ENCODE results near the gene NT5C.
A peak's percentile ranks its signal among the peaks of the same experiment; 100 is the strongest.

Gene NT5C

DNA sequence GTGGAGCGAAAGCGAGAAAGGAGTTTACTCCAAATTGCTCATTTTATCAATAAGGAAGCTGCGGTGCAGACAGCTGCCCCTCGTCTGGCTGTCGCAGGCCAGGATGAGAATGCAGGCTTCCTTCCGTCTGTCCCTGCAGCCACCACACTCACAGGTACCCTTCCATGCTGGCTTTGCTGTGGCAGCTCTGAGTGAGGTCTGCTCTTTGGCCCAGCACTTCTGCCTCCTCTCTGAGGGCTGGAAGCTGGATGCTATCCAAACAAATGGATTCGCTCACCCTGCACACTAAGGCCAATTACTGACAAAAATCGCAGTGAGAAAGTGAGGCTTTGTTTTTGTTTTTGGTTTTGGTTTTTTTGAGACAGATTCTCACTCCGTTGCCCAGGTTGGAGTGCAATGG, 14.8 kb downstream of the NT5C start:
- no peak for DNase-seq (ENCODE audit: low read depth)

DNA sequence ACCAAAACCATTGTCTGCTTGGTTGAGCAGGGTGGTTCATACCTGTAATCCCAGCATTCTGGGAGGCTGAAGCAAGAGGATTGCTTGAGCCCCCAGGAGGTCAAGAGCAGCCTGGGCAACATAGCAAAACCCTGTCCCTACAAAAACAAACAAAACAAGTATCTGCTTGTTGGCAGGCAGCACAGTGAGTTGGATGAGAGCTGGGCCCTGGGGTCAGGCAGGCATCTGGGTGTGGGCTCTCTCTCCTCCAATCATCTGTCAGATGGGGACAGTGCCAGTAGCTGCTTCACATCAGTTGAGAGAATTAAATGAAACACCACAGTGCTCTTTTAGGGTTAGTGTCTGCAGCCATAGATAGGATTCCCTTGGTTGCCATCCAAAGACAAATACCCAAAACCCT, 16.0 kb downstream of the NT5C start:
- DNase-seq (ENCODE audit: low read depth), result no peak

DNA sequence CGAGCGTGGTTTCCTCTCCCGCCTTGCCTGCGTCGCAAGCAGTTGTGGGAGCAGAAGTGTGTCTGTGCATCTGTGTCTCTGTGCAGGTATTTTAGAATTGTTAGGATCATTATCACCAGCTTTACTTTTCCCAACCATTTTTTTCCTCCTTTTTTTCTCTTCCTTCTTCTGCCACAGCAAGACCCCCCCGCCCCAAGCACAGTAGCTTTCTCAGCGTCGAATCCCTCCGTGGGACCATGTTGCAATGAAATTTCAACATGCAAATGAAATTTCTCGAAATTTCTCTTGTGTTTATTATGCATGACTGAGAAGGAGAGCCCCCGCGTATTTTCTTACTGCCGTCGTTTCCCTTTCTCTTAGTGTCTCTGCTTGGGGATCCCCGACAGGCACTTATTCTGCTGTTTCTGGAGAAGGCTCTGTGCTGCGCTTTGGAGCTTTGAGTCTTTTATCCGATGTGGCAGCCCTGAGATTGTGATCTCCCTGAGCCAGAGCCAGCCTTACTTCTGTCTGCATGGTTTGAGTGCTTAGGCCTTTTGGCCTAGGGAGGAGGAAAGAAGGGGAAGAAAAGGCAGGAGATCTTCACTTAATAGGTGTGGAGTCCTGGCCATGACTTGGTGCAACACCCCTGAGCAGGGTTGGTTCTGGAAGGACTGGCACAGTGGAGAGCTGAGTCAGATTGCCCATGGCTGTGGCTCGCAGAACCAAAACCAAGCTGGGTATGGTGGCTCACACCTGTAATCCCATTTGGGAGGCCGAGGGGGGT, 16.8 kb downstream of the NT5C start:
- DNase-seq (ENCODE audit: low read depth), result no peak

DNA sequence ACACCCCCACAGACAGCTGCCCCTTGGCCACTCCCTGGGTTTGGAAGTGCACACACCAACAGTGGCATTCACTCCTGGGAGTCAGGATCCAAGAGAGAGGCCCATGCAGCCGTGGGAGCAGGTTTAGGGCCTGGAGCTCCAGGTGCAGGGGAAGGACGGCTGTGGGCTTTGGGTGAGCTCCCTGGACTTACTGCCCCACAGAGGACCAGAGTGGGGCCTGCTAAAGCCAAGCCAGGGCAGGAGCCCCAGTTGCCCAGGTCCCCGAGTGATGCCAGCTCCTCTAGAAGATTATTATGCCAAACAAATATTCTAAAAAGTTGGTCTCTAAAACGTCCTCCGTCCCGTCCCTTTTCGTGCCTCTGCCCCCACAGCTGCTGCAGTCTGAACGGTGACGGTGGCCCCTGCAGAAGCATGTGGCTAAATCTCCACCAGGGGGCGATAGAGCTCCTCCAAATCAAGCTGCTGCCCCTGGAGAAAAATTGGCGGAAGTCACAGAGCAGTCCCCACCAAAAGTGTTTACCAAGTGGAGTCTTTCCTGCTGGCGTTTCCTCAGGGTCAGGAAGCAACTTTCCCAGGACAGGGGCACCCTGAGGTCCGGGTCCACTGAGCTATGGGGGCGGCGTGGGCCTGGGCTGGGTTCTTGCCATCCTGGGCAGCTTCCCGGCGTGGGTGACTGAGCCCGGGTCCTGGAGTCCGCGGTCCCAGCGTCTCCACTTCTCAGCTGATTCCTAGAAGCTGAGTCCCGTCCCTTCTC, 17.6 kb downstream of the NT5C start:
- peak; percentile 65 for DNase-seq (ENCODE audit: low read depth)

DNA sequence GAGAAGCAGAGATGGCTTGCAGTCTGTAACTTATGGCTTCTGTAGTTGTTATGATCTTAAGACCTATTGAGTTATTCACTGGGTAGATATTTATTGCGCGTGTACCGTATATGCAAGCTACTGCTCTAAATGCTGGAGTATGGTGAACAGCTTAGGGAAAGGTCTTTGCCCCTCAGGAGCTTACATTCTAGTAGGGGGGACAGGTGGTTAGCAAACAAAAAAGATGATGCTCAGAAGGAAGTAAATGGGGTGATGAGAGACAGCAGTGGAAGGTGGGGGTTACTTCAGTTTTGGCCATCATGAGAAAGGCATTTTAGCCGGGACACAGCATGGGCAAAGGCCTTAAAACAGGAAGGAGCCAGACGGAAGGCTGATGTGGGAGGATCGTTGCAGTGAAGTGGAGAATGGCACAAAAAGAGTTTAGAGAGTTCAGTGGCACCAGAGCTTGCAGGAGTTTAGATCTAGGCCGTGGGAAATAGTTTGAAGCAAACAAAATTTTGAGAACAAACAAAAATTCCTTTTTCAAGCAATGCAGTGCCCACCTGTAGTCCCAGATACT, 19.7 kb downstream of the NT5C start:
- DNase-seq (ENCODE audit: low read depth), result no peak

DNA sequence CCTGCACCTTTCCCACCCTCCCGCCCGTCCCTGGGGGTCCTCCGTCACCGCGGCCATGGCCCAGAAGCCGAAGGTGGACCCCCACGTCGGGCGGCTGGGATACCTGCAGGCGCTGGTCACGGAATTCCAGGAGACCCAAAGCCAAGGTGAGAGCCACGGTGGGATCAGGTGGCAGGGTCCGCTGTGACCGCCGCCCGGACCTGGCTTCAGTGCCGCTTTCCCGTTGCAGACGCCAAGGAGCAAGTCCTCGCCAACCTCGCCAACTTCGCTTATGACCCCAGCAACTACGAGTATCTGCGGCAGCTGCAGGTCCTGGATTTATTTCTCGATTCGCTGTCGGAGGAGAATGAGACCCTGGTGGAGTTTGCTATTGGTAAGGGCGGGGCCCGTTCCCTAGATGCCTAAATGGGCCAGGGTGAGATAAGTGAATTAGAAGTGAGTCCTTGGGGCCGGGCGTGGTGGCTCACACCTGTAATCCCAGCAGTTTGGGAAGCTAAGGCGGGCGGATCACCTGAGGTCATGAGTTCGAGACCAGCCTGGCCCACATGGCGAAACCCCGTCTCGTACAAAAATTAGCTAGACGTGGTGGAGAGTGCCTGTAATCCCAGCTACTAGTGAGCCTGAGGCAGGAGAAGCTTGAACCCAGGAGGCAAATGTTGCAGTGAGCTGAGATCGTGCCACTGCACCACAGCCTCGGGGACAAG, 21.2 kb downstream of the NT5C start:
- DNase-seq (ENCODE audit: low read depth), result no peak

DNA sequence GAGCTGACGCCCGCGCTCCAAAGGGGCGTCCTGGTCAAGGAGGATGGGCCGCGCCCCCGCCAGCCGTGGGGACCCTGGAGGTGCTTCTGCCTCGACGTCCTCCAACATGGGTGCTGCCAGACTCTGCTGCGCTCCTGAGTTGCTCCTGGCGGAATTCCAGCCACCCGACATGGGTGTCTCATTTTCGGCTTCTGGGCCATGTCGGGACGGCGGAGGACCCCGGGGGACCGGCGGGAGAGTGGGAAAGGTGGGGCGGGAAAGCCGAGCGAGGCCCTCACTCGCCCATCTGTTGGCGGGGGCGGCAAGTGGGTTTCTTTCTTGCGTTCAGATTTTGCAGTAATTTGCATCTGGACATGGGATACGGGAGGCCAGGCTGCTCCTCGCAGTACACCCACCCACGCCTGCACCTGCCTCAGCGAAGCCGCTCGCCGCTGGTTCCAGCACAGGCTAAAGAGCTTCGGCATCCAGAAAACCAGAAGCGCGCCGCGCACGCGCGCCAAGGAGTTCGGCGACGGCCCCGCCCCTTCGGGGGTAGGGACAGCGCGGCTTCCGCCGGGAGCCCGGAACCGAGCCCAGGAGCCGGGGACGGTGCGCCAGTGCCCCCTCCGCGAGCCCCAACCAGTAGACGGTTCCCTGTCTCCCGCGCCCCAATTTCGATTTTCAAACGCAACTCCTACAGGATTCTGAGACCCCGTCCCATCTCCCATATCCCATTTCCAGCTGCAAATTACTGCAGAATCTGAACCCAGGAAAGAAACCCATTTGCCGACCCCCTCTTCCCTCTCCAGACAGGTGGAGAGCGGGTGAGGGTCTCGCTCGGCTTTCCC, 21.9 kb downstream of the NT5C start, which contains the start of gene ARMC7:
Gene ARMC7, plus strand, starts transcription at position 563 of the 827 bp plus-strand sequence. CDS start 320 bp downstream, outside the sequence.
- DNase-seq (ENCODE audit: low read depth), result peak; percentile 36

DNA sequence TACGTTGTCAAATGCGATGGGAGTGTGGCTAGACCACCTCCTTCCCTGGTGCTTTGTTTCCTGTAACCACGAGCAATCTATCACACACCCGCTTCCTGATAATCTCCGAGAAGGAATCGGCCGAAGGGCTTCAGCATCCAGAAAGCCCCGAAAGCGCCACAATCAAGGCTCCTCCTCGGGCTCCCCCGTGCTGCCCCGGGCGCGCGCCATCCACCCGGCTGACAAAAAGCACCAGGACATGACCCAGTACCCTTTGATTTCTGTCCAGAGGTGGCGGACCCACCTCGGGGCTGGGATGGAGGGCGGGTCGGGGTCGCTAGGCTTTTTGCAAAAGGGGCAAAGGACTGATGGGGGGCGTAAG, 22.5 kb downstream of the NT5C start:
- DNase-seq (ENCODE audit: low read depth), result no peak

DNA sequence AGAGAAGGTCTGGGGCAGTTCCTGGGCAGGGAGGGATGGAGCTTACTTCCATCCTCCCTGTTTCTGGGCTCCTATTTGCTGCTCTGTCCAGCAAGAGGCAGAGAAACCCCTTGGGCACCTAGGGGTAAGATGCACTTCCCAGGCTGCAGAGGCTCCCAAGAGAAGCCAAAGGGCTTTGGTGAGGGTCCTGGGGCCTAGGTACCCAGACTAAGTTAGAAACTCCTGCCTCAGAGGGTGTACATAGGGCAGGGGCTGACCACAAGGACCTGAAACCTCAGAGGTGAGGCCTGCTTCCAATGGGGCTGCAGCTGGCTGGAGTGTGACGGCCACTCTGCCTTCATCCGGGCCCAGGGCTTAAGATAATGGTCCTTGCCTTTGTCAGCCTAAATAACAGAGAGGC, 23.3 kb downstream of the NT5C start:
- no peak for DNase-seq (ENCODE audit: low read depth)

DNA sequence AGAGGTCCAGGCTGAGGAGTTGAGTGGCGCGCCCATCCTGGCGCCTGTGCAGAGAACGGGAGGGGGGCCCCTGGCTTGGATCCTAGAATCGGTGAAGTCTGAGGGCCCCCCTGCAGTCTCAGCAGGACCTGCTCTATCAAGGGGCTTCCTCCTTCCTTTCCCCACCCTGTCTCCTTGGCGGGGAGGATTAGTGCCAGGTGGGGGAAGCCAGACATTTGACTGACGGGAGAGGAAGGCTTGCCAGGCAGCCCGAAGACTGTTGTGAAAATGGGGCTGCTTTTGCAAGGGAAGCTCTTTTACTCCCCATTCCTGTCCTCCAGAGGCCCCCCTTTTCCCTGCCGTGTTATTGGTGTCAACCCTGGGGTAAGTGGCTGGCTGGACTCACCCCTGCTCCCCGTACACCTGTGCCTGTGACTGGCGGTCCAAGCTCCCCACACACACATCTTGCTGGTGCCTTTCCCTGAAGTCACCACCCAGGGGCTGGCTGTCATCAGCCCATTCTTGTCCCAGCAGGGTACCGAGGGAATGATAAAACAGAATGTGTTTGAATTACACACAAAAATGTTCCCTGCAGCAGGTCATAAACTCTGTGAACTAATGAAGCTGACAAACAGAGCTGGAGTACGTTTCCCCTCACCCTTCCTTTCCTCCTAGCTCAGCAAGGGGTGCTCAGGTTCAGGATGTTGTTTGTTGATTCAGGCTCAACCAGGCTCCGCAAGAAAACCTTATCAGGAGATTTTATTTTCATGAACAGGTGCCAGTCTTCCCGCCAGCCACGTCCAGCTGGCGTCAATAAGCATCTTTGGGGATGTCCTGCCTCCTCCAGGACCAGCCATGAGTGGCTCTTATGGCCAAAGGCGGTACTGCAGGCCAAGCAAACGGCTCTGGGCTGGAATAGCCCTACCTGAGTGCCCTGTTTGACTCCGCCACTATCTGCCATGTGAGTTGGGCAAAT, 26.1 kb downstream of the NT5C start:
- no peak for DNase-seq (ENCODE audit: low read depth)

DNA sequence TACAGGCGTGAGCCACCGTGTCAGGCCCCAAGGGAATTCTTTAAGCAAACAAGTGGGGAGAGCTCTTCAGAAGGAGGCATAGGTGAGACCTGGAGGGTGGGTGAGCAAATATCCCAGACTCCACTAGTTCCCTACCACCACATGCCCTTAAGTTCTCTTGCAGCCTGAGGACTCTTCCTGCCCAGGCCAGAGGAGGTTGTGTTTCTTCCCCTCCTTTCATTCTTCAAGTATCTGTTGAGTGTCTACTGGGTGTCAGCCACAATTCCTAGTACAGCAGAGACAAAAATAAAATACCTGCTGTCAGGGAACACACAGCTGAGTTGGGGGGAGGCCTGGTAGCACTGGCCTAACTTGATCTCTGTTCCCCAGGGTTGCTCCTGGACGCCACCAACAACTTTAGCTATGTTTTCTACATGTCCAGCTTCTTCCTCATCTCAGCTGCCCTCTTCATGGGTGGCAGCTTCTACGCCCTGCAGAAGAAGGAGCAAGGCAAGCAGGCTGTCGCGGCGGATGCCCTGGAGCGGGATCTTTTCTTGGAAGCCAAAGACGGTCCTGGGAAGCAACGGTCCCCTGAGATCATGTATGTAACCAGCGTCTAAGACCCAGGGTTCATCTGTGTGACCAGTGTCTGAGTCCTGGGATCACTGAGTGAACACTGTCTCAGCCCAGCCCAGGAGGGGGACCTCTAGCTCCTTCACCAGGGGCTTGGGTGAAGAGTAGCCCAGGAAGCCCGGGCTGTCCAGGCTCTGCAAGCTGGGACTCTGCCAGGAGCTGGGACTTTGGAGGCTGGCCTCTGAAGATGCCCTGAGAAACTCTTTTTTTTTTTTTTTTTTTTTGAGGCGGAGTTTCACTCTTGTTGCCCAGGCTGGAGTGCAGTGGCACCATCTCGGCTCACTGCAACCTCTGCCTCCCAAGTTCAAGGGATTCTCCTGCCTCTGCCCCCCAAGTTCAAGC, 27.7 kb downstream of the NT5C start:
- no peak for DNase-seq (ENCODE audit: low read depth)

DNA sequence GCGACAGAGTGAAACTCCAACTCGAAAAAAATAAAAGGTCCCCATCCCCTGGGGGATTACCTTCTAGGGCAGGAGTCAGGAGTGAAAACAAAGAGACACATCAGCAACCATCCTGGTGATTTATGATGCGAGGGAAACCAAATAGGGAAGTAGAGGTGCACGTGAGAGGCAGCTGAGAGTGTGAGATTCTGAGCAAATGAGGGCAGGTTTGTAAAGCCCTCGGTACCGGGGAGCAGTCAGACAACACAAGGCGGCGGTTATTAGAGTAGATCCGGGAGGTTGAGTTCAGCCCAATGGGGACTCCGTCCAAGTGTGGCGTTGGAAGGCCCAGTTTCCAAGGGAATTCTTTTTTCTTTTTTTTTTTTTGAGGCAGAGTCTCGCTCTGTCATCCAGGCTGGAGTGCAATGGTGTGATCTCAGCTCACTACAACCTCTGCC, 29.1 kb downstream of the NT5C start:
- DNase-seq (ENCODE audit: low read depth), result no peak

DNA sequence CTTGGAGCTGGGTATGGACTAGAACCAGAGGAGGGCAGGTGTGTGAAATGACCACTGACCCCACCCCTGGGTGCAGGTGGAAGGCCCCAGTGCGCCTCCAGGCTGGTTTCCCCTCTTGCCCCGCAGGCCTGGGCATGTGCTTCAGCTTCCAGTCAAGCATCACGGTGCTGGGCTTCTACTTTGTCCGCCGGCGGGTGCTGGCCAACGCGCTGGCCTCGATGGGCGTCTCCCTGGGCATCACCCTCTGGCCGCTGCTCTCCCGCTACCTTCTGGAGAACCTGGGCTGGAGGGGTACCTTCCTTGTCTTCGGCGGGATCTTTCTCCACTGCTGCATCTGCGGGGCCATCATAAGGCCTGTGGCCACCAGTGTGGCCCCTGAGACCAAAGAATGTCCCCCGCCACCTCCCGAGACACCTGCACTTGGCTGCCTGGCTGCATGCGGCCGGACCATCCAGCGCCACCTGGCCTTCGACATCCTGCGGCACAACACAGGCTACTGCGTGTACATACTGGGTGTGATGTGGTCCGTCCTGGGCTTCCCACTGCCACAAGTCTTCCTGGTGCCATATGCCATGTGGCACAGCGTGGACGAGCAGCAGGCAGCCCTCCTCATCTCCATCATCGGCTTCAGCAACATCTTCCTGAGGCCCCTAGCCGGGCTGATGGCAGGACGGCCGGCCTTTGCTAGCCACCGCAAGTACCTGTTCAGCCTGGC, 31.5 kb downstream of the NT5C start:
- no peak for DNase-seq (ENCODE audit: low read depth)

DNA sequence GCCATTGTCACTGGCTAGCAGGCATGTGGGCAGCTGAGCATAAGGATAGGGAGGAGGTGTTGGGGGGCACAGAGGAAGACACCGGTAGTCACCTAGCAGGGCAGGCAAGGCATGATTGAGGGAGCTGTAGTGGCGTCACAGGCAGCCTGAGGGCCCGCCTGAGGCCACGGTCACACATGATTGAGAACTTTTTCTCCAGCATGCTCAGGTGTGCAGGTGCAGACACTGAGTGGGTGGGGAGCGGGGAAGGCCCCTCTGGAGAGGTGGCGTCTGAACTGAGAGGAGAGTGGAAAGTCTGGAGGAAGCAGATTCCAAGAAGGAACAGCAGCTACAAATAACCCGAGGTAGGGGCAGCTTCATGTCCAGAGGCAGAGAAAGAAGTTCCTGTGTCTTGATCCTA, 32.7 kb downstream of the NT5C start:
- no peak for DNase-seq (ENCODE audit: low read depth)

DNA sequence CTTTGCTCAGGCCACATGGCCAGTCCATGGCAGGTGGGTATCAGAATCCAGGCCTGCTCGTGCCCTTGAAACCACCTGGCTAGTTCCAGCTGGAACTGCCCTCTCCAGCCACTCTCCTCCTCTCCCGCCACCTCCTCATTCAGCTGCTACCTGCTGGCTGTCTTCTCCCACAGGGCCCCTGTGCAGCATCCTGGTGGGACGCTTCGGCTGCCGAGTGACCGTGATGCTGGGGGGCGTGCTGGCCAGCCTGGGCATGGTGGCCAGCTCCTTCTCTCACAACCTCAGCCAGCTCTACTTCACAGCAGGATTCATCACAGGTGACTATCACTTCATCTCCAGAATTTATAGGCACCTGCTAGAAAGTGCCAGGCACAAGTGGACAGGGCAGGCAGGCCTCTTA, 33.7 kb downstream of the NT5C start:
- no peak for DNase-seq (ENCODE audit: low read depth)

DNA sequence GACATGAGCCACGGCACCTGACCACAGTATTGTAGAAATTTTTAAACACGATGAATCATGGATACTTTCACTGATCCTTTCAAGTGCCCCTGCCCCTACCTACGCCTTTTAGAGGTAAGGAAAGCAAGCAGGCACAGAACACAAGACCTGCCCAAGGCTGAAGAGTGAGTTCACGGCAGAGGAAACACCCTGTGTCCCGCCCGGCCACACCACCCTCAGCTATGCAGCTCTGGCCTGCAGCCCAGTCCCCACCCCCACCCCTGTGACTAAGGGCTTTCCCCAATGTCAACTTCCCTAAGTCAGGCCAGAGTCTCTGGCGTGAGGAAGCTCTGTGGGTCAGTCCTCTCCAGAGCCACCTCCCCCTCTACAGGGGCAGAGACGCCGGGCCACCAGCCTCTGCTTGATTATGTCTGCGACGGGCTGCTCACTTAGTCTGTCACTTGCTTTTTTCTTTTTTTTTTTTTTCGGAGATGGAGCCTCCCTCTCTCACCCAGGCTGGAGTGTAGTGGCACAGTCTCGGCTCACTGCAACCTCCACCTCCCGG, 35.4 kb downstream of the NT5C start:
- DNase-seq (ENCODE audit: low read depth), result no peak

DNA sequence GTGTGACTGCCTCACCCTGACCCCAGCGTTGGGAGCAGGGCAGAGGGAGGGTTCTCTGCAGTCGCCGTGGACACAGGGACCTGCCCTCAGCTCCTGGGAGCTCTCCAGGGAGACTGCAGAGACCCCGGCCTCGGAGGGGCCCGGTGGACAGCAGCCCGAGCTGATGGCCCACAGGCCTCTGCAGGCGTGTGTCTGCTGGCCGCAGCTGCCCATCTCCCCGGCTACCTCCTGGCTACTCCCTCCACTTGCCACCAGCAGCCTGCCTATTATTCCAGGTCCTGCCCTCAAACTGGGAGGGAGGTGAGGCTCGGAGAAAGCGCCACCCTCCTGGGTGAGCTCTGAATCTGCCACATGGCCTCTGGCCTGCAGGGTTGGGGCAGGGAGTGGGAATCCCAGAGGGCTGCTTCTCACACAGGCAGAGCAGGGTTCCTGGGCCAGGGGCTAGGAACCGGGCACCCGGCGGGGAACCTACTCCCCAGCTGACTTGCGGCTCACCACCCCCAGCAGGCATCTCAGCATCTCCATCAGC, 36.6 kb downstream of the NT5C start:
- DNase-seq (ENCODE audit: low read depth), result no peak

DNA sequence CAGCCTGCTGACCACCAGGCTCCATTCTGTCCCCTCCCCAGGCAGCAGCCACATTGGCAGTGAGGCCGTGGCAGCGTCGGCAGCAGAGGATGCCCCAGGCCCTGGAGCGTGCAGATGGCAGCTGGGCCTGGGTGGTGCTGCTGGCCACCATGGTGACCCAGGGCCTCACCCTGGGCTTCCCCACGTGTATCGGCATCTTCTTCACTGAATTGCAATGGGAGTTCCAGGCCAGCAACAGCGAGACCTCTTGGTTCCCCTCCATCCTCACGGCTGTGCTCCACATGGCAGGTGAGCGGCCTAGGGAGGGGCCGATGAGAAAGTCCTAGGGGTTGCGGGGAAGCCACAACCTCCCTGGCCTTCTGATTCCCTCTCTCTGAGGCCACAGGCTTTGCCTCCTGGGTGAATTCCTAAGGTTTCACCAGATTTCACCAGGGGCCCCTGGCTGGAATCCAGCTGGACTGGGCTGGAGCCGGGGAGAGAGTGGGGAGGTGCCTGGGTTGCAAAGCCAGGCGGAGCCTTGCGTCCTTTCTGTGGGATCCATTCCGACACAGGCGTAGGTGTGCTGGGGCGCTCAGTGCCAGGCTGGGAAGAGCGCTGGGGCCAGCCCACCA, 37.9 kb downstream of the NT5C start:
- DNase-seq (ENCODE audit: low read depth), result no peak

Measured in HS-5 (cell line).